K562 (cell line): Measurements from ENCODE around the gene PRR5. TPM values are rescaled to one million over a fixed set of nuclear protein-coding genes. Genes with fewer than 3 reads are reported as not detected.

ENCODE experiments used
- MGA ChIP-seq: fragments of 450-650 bp; IDR thresholded peaks from 2 replicates; pipeline ENCODE4 v1.6.1; 2016; ENCODE audit warnings: mild to moderate bottlenecking, moderate library complexity
- MYNN ChIP-seq, 2 experiments: sonication (generic); formaldehyde crosslinking in 1 of 2; IDR thresholded peaks; 2 replicates each; pipeline versions ENCODE4 v1.5.0 to v1.6.1; 2016 to 2020; ENCODE audit warnings: antibody characterized with exemption in 1 of 2, missing genetic modification reagents in 1 of 2
- NFE2 ChIP-seq: IDR thresholded peaks from 2 replicates; pipeline ENCODE4 v1.6.1; 2014; ENCODE audit warnings: antibody characterized with exemption, low read depth
- SREBF1 ChIP-seq: fragments of 150-350 bp; IDR thresholded peaks from 2 replicates; pipeline ENCODE4 v1.6.1; 2014; ENCODE audit warnings: antibody characterized with exemption, low read depth, low read length, borderline replicate concordance
- ZNF124 ChIP-seq: sonication (generic); formaldehyde crosslinking; IDR thresholded peaks from 2 replicates; pipeline ENCODE4 v1.8.1; 2022; ENCODE audit warnings: missing genetic modification reagents
- ZNF311 ChIP-seq: fragments of 250-450 bp; sonication (Bioruptor Pico); IDR thresholded peaks from 2 replicates; pipeline ENCODE4 v1.4.0; 2020; ENCODE audit warnings: mild to moderate bottlenecking, moderate library complexity
- ZNF778 ChIP-seq: fragments of 450-650 bp; formaldehyde crosslinking; IDR thresholded peaks from 2 replicates; pipeline ENCODE4 v1.4.0; 2020; ENCODE audit warnings: mild to moderate bottlenecking, moderate library complexity
- polyA plus RNA-seq, 8 experiments: library from polyadenylated mRNA; depleted of rRNA in 4 of 8; stranded (reverse) in 5 of 8; unstranded in 3 of 8; fragments of >200 nt; fragmentation: Nextera tagmentation in 2 of 8; fragmentation: Illumina TruSeq in 1 of 8; extraction: Ambion mirVana in 2 of 8; extraction: Trizol in 1 of 8; gene quantifications; 2 replicates each; pipeline versions ENCODE4 v1.2.1 to v1.2.3, GENCODE V29; 2011 to 2014; ENCODE audit warnings: inconsistent platforms in 1 of 8, missing spikeins in 1 of 8
- total RNA-seq, 7 experiments: library from RNA; depleted of rRNA in 6 of 7; stranded (reverse); fragments of >200 nt in 6 of 7; fragmentation: Illumina TruSeq in 2 of 7; extraction: Trizol in 2 of 7; gene quantifications; 2 replicates each; pipeline versions ENCODE4 v1.2.1 to v1.2.3, GENCODE V29; 2011 to 2021; ENCODE audit warnings: low replicate concordance in 1 of 7

Gene PRR5
- total and polyA plus RNA-seq, 9 of the 15 experiments (the other 6 are each of a cell fraction or from before 2014, with no cell fraction given), result 0.13 to 21.0 (median 7.5) TPM

DNA sequence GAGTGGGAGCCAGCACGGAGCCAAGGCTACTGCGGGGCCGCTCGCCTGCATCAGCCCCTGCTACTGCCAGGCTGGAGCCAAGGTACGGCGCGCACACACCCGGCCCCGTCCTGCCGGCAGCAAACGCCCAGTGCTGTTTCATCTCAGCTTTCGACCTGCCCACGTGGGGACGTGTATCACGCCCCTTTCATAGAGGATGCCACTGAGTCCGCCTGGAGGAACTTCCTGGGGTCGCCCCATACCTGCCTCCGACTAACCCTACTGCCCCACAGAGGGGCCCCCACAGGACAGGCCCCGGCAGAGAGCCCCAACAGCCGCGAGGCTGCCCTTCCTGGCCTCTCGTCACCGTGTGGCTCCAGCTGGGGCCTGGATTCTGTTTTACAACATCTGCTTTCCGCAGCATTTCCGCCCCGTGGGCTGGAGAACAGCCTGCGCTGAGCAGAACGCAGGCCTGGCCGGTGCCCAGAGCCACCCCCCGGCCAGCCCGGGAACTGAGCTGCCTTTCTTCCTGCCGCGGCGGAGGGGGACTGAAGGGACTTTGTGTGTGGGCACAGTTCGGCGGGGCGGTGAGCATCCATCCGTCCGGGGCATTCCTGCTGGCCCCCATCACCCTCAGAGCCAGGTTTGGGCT is 27.5 kb downstream of the PRR5 start (continued):
- TF ChIP-seq MGA, result no peak
- TF ChIP-seq ZNF778 (CRISPR knock-in tag), result no peak
- no peak for TF ChIP-seq ZNF124
- TF ChIP-seq NFE2, result no peak
- TF ChIP-seq MYNN (IDR thresholded peaks at IDR 0.05), result no peak
- no peak for TF ChIP-seq MYNN (CRISPR knock-in tag; IDR thresholded peaks at IDR 0.05)
- no peak for TF ChIP-seq SREBF1
- TF ChIP-seq ZNF311 (CRISPR knock-in tag), result no peak
